ENCODE results near the gene UCHL3. TPM values are rescaled to one million over a fixed set of nuclear protein-coding genes. Genes with fewer than 3 reads are reported as not detected.
A peak's percentile ranks its signal among the peaks of the same experiment; 100 is the strongest.

UCHL3 gene
- total and polyA plus RNA-seq, 9 of the 15 experiments (the other 6 are each of a cell fraction or from before 2014, with no cell fraction given): 42.2 to 112 (median 85.4) TPM

- TF ChIP-seq ZHX1 (conservative IDR thresholded peaks at IDR 0.05; ENCODE audit: low read length): no peak
- TF ChIP-seq SRSF3 (IDR thresholded peaks at IDR 0.05; ENCODE audit: insufficient read depth, low read length): no peak
- TF ChIP-seq NKRF (IDR thresholded peaks at IDR 0.05; ENCODE audit: borderline replicate concordance): no peak; the same call in 1 of the 2 replicates
- TF ChIP-seq ZNF140 (CRISPR knock-in tag; IDR thresholded peaks at IDR 0.05): no peak
- no peak for TF ChIP-seq ATF1 (CRISPR knock-in tag; IDR thresholded peaks at IDR 0.05)
- TF ChIP-seq ATF1 (tag; IDR thresholded peaks at IDR 0.05): peak; percentile 70
- no peak for TF ChIP-seq HMGN3 (IDR thresholded peaks at IDR 0.05; ENCODE audit: borderline replicate concordance, extremely low read depth, insufficient read length, low read depth, low read length)
- no peak for TF ChIP-seq CBX2 (IDR thresholded peaks at IDR 0.05; ENCODE audit: insufficient read depth, low read length, poor library complexity, severe bottlenecking)
- TF ChIP-seq FOS (IDR thresholded peaks at IDR 0.05; ENCODE audit: extremely low read depth, insufficient read length): no peak
- no peak for TF ChIP-seq BRF2 (IDR thresholded peaks at IDR 0.05; ENCODE audit: borderline replicate concordance, insufficient read depth, insufficient read length)
- no peak for TF ChIP-seq ELK3 (CRISPR knock-in tag; IDR thresholded peaks at IDR 0.05)
- no peak for TF ChIP-seq CEBPZ (IDR thresholded peaks at IDR 0.05; ENCODE audit: borderline replicate concordance, low read depth, low read length)
Measured at GRCh38 chr13:75537401-75538365, 11.9 kb upstream of the UCHL3 start, which contains the start of gene COMMD6 (continued).

All from K562 (cell line).